Breast epithelium (tissue), 4 donors: ENCODE results near the gene ANTXR1. TPM values are rescaled to one million over a fixed set of nuclear protein-coding genes. Genes with fewer than 3 reads are reported as not detected.

Source experiments
- DNase-seq, 2 donors: peaks; one replicate each; pipeline ENCODE4 v3.0.0-alpha.2; 2019; ENCODE audit warnings: low spot score in 2 of 2
- H3K27ac ChIP-seq, 2 donors: fragments of 200-600 bp; sonication (generic) in 1 of 2; one replicate each; pipeline ENCODE4 v1.5.1; 2016 to 2019; ENCODE audit warnings: mild to moderate bottlenecking in 1 of 2
- H3K27me3 ChIP-seq, 2 donors: fragments of 200-600 bp; sonication (generic) in 1 of 2; one replicate each; pipeline versions ENCODE4 v1.5.1 to v1.6.0; 2017 to 2019; ENCODE audit warnings: control low read depth in 1 of 2, mild to moderate bottlenecking in 1 of 2
- H3K36me3 ChIP-seq: fragments of 200-600 bp; one replicate; pipeline ENCODE4 v1.5.1; 2019
- H3K4me1 ChIP-seq, 2 donors: fragments of 200-600 bp; sonication (generic); one replicate each; pipeline ENCODE4 v1.5.1; 2016 to 2019; ENCODE audit warnings: control low read depth in 1 of 2
- H3K4me3 ChIP-seq, 3 donors: fragments of 200-600 bp; sonication (generic); 1 replicate in 2 of 3; 2 replicates in 1 of 3; pipeline ENCODE4 v1.5.1; 2016 to 2019; ENCODE audit warnings: mild to moderate bottlenecking in 3 of 3, moderate library complexity in 2 of 3
- H3K9me3 ChIP-seq, 2 donors: fragments of 200-600 bp; sonication (generic) in 1 of 2; one replicate each; pipeline ENCODE4 v1.5.1; 2016 to 2019; ENCODE audit warnings: control low read depth in 1 of 2
- POLR2A ChIP-seq: fragments of 450-650 bp; IDR thresholded peaks from one replicate; pipeline ENCODE4 v1.6.1; 2016; ENCODE audit warnings: antibody characterized with exemption, mild to moderate bottlenecking, moderate library complexity
- POLR2AphosphoS5 ChIP-seq, 3 donors: sonication (generic); formaldehyde crosslinking; IDR thresholded peaks; one replicate each; pipeline ENCODE4 v1.6.1; 2017; ENCODE audit warnings: antibody characterized with exemption in 3 of 3
- intact Hi-C: fragments of 100-400 bp; cut with DNase I; formaldehyde crosslinking; loops from one replicate; pipeline ENCODE4 v1.15.1; 2023; ENCODE audit warnings: low total_unique reads
- total RNA-seq, 3 donors: library from RNA; depleted of rRNA; stranded (reverse); fragments of >200 nt; gene quantifications; one replicate each; pipeline ENCODE4 v1.1.0, GENCODE V29; 2016
- TF ChIP-seq, protein P1 (sequence below), 3 donors: fragments of 450-650 bp; IDR thresholded peaks; one replicate each; pipeline ENCODE4 v1.5.1; 2016 to 2017; ENCODE audit warnings: antibody characterized with exemption in 3 of 3, mild to moderate bottlenecking in 3 of 3, moderate library complexity in 3 of 3

The ANTXR1 gene
- total RNA-seq, 3 donors from 2014 or later, result 52.7 to 72.8 (median 68.8) TPM

DNA sequence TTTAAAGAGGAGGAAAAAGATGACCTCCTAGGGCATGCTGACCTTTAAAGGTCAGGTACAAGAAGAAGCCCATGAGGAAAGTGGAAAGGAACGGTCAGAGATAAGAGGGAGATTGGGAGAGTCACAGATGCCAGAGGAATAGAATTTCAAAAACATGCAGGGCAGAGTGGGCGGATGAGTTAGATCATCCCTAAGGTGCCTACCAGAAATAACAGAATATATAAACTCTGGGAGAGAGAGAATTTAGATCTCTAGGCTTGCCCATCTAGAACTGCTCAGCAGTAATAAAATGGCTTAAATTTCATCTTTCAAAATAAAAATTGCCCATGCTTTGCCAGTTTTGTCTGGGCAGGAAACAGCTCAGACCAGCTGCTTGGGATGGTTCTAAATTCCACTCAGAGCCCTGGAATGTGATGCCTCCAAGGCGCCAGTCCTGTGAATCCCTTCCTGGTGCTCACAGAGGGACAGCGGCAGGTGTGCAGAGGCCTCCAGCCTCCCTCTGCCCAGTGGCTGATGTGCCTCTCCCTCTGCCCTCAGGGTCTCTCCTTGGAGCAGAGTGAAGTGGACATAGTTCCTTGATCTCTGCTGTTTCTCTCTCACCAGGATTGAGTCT, 130.9 kb downstream of the ANTXR1 start:
- Histone ChIP-seq H3K4me3 (no peak overlapping the region), H3K36me3 (no peaks in the 10 kb centered on the region), H3K9me3 (no peaks in the 10 kb centered on the region), H3K4me1 (peaks cover 0 to 5% of the 10 kb centered on the region in 2 donors), H3K27me3 (no peaks in the 10 kb centered on the region), H3K27ac (peak overlapping the region; percentile 59 to 66)
- intact Hi-C loops, result no loop called here
- peak in 1 of 2 donors; percentile 32 for DNase-seq
- TF ChIP-seq POLR2A (no peak), POLR2AphosphoS5 (IDR thresholded peaks at IDR 0.05) (no peak)
- TF ChIP-seq, protein P1, sequence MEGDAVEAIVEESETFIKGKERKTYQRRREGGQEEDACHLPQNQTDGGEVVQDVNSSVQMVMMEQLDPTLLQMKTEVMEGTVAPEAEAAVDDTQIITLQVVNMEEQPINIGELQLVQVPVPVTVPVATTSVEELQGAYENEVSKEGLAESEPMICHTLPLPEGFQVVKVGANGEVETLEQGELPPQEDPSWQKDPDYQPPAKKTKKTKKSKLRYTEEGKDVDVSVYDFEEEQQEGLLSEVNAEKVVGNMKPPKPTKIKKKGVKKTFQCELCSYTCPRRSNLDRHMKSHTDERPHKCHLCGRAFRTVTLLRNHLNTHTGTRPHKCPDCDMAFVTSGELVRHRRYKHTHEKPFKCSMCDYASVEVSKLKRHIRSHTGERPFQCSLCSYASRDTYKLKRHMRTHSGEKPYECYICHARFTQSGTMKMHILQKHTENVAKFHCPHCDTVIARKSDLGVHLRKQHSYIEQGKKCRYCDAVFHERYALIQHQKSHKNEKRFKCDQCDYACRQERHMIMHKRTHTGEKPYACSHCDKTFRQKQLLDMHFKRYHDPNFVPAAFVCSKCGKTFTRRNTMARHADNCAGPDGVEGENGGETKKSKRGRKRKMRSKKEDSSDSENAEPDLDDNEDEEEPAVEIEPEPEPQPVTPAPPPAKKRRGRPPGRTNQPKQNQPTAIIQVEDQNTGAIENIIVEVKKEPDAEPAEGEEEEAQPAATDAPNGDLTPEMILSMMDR (IDR thresholded peaks at IDR 0.05), result no peak

DNA sequence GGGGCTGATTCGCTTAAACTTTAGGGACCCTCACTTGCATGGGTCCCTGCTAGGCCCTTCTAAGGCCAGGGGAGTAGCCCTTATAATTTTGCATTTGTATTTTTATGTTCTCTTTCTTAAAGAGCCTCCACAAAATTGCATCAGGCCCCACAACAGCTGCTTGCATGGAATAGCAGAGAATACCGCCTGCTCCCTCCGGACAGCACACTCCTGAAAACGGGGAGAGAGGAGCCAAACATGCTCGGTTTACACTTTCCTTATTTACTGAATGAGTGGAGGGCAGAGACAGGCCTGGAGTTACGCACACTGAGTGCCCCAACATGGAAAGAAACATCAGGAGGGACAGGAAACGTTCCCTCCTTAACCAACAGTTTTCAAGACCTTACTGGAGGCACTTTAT, 132.2 kb downstream of the ANTXR1 start:
- Histone ChIP-seq H3K36me3 (no peaks in the 10 kb centered on the region), H3K4me1 (peaks cover 0 to 3% of the 10 kb centered on the region in 2 donors), H3K27ac (peak overlapping the region in 1 of 2 donors; percentile 66), H3K27me3 (no peaks in the 10 kb centered on the region), H3K4me3 (no peak overlapping the region), H3K9me3 (no peaks in the 10 kb centered on the region)
- DNase-seq, result no peak
- TF ChIP-seq POLR2A, result no peak
- TF ChIP-seq POLR2AphosphoS5 (IDR thresholded peaks at IDR 0.05), result no peak
- TF ChIP-seq, protein P1 (IDR thresholded peaks at IDR 0.05), result no peak
- intact Hi-C loops, result no loop called here

DNA sequence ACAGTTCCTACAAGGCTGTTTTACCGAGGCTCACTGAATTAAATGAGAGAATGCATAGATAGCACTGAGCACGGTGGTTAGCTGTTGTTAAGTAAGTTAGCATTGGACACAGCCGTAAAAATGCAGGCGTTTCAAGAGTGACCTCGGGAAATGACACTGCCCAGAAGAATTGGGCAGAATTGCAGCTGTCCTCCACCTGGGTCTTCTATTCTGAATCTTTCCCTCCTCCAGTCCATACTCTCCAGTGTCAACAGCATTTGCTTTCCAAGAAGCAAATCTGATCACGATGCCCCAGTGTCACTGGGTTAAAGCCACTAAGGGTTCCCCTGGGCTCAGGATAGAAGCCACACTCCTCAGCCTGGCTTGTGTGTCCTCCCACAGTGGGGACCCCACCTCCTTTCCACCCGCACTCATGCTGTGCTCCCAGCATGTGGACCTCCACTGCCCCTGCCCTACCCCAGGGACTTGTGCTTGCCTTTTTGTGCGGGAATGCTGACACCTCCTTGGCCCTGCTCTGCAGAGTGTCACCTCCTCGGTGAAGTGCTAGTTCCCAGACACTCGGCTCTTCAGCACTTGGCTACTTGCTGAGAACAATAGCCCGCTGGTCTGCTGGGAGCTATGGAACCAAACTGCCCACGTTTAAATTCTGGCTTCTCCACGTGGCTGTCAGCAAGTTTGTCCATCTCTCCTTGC, 135.0 kb downstream of the ANTXR1 start:
- no peaks in the 10 kb centered on the region for H3K9me3 ChIP-seq
- no peak overlapping the region for H3K4me3 ChIP-seq
- H3K4me1 ChIP-seq, result peaks cover 0 to 7% of the 10 kb centered on the region in 2 donors
- TF ChIP-seq, protein P1 (IDR thresholded peaks at IDR 0.05), result no peak
- TF ChIP-seq POLR2AphosphoS5 (IDR thresholded peaks at IDR 0.05) (no peak), POLR2A (no peak)
- intact Hi-C loops, result no loop called here
- no peaks in the 10 kb centered on the region for H3K36me3 ChIP-seq
- H3K27me3 ChIP-seq, result no peaks in the 10 kb centered on the region
- DNase-seq, result no peak
- H3K27ac ChIP-seq, result peak overlapping the region in 1 of 2 donors; percentile 81

DNA sequence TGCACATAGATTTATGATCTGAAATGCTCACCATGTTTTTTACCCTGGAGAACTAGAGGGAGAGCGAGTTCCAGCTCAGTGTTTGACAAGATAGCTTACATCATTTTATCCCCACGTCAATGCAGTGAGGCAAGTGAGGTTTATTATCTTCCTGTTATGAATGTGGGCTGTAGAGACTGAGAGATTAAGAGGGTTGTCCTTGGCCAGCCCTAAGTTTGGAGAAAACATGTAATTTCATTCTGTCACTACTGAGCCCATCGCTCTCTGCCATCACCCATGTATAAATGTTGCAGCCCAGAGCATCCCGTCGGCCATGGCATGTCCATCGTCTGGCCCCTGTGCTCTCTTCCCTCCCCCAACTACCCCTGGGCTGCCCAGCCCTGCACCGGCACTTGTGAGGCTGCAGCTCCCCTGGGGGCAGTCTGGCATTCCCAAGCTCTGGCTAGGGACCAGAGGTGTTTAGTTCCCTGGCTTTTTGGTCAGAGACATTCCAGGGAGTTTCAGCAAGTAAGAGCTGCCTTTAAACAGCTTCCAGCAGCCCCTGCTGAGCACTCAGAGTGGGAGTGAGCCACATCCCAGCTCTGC, 136.7 kb downstream of the ANTXR1 start:
- Histone ChIP-seq H3K27ac (peak overlapping the region; percentile 73 to 81), H3K4me1 (peaks cover 6 to 11% of the 10 kb centered on the region in 2 donors), H3K4me3 (peak overlapping the region in 1 of 3 donors; percentile 7), H3K9me3 (no peaks in the 10 kb centered on the region), H3K27me3 (no peaks in the 10 kb centered on the region), H3K36me3 (no peaks in the 10 kb centered on the region)
- intact Hi-C loops, result loop anchor here (5.0 kb wide), 1 partner anchor 728 kb away; no protein-coding TSS in a partner anchor
- DNase-seq, result peak in 1 of 2 donors; percentile 64
- TF ChIP-seq, protein P1 (IDR thresholded peaks at IDR 0.05), result no peak
- TF ChIP-seq POLR2AphosphoS5 (IDR thresholded peaks at IDR 0.05), result peak in 1 of 3 donors; percentile 64

DNA sequence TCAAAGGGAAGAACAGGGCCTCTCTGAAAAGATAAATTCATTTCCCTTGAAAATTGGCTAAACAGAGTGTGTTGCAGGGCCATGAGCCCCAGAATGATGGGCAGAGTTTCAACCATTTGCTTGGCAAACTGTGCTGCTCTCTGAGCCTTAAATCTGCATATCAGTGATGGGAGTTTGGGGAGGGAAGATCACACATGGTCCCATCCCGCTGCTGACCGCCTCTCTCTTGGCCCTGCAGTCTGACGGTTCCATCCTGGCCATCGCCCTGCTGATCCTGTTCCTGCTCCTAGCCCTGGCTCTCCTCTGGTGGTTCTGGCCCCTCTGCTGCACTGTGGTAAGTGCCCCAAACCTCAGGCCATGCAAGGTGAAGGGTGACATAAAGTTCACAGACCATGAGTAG, 139.0 kb downstream of the ANTXR1 start:
- Histone ChIP-seq H3K27me3 (no peaks in the 10 kb centered on the region), H3K9me3 (no peaks in the 10 kb centered on the region), H3K27ac (peak overlapping the region; percentile 75 to 84), H3K4me3 (no peak overlapping the region), H3K36me3 (no peaks in the 10 kb centered on the region), H3K4me1 (peaks cover 6 to 11% of the 10 kb centered on the region in 2 donors)
- DNase-seq, result no peak
- no peak for TF ChIP-seq POLR2A
- TF ChIP-seq, protein P1 (IDR thresholded peaks at IDR 0.05), result no peak
- no peak for TF ChIP-seq POLR2AphosphoS5 (IDR thresholded peaks at IDR 0.05)
- intact Hi-C loops, result loop anchor here (5.0 kb wide), 1 partner anchor 725 kb away; no protein-coding TSS in a partner anchor
